SJSA1 (cell line): ENCODE measurements around the gene PEX14. TPM values are rescaled to one million over a fixed set of nuclear protein-coding genes. Genes with fewer than 3 reads are reported as not detected.
"Not testable (repeated sequence)": the region's sequence is repeated elsewhere in the genome, so short reads cannot be mapped to it uniquely, and the experiment has no call there.

Experiments
- DNase-seq, 2 experiments: peaks; one replicate each; pipeline ENCODE4 v3.0.0-alpha.2; 2015 to 2020; ENCODE audit warnings: low spot score in 2 of 2, low read depth in 1 of 2
- H3K27ac ChIP-seq: fragments of 250-450 bp; sonication (Bioruptor Pico); 2 replicates; pipeline ENCODE4 v1.5.1; 2020; ENCODE audit warnings: mild to moderate bottlenecking, moderate library complexity
- H3K27me3 ChIP-seq: fragments of 250-450 bp; sonication (Bioruptor Pico); replicated peaks from 2 replicates; pipeline ENCODE4 v1.5.1; 2020; ENCODE audit warnings: mild to moderate bottlenecking, moderate library complexity
- H3K36me3 ChIP-seq: fragments of 250-450 bp; sonication (Bioruptor Pico); 2 replicates; pipeline ENCODE4 v1.5.1; 2020; ENCODE audit warnings: mild to moderate bottlenecking
- H3K4me1 ChIP-seq: fragments of 250-450 bp; sonication (Bioruptor Pico); replicated peaks from 2 replicates; pipeline ENCODE4 v1.6.1; 2021; ENCODE audit warnings: mild to moderate bottlenecking
- H3K4me3 ChIP-seq: fragments of 250-450 bp; sonication (Bioruptor Pico); 2 replicates; pipeline ENCODE4 v1.5.1; 2020; ENCODE audit warnings: mild to moderate bottlenecking
- H3K9me3 ChIP-seq: fragments of 250-450 bp; sonication (Bioruptor Pico); replicated peaks from 2 replicates; pipeline ENCODE4 v1.5.1; 2020; ENCODE audit warnings: mild to moderate bottlenecking
- total RNA-seq: library from RNA; depleted of rRNA; stranded (reverse); fragments of >200 nt; shearing (Covaris generic); gene quantifications from 2 replicates; pipeline ENCODE4 v1.2.3, GENCODE V29; 2014

Gene PEX14
- total RNA-seq, 1 experiment from 2014 or later = 13.8 TPM

DNA sequence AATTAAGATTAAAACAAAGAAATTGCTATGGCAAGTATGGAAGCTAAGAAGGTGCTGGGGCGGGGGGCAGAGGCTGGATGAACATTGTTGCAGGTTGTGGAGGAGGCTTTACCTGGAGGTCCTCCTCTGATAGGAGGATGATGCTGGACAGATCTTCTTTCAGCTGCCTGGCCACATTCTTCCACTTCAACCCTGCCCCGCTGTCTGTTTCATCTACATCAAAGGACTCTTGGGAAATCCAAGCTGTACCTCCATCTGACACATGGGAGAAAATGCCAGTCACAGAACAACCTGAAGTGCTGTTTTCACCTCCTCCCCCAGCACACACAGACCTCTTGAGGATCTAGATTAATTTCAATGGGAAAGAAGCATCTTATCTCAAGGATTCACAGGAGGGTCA, 7.7 kb upstream of the PEX14 start:
- no peak overlapping the region for H3K4me3 ChIP-seq
- H3K27me3 ChIP-seq = no peaks in the 10 kb centered on the region
- H3K36me3 ChIP-seq = peaks cover 64% of the 10 kb centered on the region
- H3K4me1 ChIP-seq = peaks cover 9% of the 10 kb centered on the region
- no peak overlapping the region for H3K27ac ChIP-seq
- no peak for DNase-seq
- H3K9me3 ChIP-seq = no peaks in the 10 kb centered on the region

DNA sequence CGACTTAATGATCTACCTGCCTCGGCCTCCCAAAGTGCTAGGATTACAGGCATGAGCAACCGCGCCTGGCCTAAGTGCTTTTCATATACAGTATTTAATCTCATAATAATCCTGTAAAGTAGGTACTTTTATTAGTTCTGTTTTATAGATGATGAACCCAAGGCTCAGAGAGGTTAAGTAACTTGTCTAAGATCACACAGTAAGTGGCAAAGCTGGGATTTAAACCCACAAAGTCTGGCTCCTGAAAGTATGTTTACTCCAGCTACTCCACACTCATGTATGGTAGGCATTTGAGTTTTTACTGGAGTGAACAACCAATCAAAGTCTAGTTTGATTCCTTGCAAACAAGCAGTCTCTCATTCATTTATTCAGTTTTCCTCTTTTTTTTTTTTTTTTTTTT, 4.7 kb upstream of the PEX14 start:
- no peak overlapping the region for H3K4me3 ChIP-seq
- H3K4me1 ChIP-seq = peaks cover 12% of the 10 kb centered on the region
- H3K27me3 ChIP-seq = no peaks in the 10 kb centered on the region
- no peaks in the 10 kb centered on the region for H3K9me3 ChIP-seq
- H3K27ac ChIP-seq = no peak overlapping the region
- peaks cover 37% of the 10 kb centered on the region for H3K36me3 ChIP-seq
- DNase-seq = no peak

DNA sequence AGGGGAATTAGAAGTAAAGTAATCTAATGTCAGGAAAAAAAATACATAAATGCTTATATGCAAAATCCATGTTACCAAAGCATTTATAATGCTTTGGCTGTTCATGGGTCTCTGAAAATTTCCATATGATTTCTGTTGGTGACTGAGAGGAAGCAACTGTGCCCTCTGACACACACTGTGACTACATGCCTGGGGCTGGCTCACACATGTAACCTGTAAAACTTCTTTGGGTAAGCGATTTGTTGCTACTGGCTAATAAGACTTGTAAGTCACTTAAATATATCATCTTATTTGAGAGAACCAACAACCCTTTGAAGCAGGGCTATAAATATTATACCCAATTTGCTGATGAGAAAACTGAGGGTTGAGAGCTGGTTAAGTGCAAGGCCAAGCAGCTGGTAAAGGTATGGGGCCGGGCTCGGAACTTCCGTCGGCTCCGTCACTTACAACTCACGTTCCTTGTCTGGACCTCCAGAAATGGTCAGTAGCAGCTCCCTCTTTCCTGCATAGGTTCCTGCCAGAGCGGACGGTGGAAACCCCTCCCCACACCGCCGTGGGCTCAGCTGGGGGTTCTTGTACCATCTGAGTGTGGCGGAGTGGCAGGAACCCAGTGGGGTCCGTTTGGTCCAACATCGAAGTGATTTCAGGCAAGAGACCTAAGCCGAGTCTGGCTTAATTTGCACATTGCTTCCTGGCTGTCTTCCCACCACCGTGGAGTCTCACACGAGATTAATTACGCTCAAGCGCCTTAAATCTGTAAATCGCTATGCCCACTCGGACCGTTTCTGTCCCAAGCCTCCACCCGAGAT, 3.1 kb upstream of the PEX14 start:
- peak in 1 of 2 experiments; percentile 33 for DNase-seq
- peak overlapping the region; percentile 70 for H3K4me3 ChIP-seq
- no peaks in the 10 kb centered on the region for H3K27me3 ChIP-seq
- peaks cover 19% of the 10 kb centered on the region for H3K4me1 ChIP-seq
- H3K36me3 ChIP-seq = peaks cover 22% of the 10 kb centered on the region
- peak overlapping the region; percentile 3; the same call in 1 of the 2 replicates for H3K27ac ChIP-seq
- H3K9me3 ChIP-seq = no peaks in the 10 kb centered on the region

DNA sequence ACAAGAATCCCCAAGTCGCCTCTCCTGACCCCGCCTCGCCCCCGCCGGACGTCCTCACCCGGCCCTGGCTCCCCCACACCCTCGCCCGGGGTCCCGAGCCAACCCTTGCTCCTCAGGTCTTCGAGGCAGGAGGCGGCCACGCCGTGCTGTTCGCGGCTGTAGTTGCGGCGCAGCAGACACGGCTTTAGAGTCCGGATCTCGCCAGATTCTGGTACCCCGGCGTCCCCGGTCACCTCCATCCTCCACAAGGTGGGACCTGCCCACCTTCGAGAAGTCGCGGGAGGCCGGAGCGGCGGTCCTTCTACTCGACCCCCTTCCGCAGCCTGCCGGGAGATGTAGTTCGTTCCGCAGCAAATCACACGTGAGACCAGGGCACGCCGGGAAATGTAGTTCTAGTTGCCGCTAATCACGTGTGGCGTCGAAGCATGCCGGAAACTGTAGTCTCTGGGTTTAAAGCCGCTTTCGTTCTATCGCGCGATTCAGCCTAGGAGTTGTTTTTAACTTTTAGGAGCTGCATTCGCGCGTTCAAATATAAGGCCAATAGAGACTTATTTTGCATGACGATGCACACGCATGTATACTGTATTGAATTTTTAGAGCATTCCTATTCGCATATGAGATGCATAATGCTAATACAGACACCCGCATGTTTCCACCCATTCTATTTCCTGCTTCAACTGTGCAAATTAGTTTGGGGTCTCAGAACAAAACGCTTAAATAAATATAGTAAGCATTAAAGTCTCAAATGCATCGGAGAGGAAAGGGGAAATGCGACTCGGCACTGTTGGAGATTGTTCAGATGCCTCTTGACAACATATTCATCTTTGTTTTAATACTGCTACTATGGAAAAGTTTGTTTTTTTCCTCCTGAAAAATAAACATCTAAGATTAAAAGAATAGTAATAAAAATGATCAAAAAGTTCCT, 2.3 kb upstream of the PEX14 start, which contains the start of gene DFFA:
Gene DFFA, minus strand, starts transcription at position 310 of the 925 bp plus-strand sequence. Its CDS starts 71 bp downstream, at position 239.
- peaks cover 18% of the 10 kb centered on the region for H3K36me3 ChIP-seq
- DNase-seq = peak; percentile 92 to 95
- H3K27me3 ChIP-seq = no peaks in the 10 kb centered on the region
- H3K4me3 ChIP-seq = peak within 1 kb of the TSS; percentile 70
- H3K27ac ChIP-seq = peak within 1 kb of the TSS; percentile 3; the same call in 1 of the 2 replicates
- H3K4me1 ChIP-seq = peaks cover 19% of the 10 kb centered on the region
- H3K9me3 ChIP-seq = no peaks in the 10 kb centered on the region

DNA sequence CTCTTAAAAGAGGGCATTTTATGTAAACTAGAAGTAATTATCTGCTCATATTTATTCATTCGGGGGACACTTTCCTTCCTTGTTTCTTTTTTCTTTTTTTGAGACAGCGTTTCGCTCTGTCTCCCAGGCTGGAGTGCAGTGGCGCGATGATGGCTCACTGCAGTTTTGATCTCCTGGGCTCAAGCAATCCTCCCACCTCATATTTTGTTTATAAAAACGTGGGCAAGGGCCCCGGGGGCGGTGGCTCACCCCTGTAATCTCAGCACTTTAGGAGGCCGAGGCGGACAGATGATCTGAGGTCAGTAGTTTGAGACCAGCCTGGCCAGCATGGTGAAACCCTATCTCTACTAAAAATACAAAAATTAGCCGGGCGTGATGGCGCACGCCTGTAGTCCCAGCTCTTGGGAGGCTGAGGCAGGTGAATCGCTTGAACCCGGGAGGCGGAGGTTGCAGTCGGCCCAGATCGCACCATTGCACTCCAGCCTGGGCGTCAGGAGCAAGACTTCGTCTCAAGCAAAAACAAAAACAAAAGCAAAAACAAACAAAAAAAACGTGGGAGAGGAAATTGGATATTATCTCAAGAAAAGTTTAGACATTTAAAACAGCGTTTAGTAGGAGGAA, 1.5 kb upstream of the PEX14 start:
- Histone ChIP-seq H3K27me3 (no peaks in the 10 kb centered on the region), H3K4me3 (no peak overlapping the region), H3K9me3 (no peaks in the 10 kb centered on the region), H3K27ac (no peak overlapping the region), H3K4me1 (peaks cover 19% of the 10 kb centered on the region), H3K36me3 (peaks cover 11% of the 10 kb centered on the region)
- no peak for DNase-seq

DNA sequence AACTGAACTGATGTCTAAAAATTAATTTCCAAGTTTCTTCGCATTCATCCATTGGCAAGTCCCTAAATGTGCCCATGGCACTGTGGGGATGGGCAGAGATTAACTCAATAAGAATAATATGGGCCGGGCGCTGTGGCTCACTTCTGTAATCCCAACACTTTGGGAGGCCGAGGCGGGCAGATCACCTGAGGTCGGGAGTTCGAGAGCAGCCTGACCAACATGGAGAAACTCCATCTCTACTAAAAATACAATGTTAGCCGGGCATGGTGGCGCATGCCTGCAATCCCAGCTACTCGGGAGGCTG, 489 bp upstream of the PEX14 start:
- H3K36me3 ChIP-seq, H3K27ac ChIP-seq, H3K27me3 ChIP-seq, DNase-seq, H3K9me3 ChIP-seq: not testable (repeated sequence)
- Histone ChIP-seq H3K4me1 (peaks cover 19% of the 10 kb centered on the region), H3K4me3 (peak overlapping the region; percentile 56)

DNA sequence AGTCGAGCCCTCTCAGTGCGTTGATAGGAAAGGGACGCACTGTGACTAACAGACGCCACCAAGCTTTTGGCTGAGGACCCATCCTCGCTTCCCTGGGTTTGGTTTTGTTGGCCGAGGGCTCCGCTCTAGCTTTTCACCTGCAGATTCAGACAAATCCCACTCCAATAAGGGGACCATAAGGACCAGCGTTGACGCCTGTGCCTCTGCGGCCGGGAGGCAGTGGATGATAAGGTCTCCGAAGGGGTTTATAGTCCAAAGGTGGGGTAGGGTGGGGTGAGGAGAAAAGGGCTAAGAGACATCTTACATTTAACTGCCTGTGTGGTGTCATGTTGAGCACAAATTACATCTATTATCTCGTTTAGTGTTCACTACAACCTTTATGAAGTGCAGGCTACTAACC, 760 bp downstream of the PEX14 start:
- no peaks in the 10 kb centered on the region for H3K9me3 ChIP-seq
- DNase-seq = no peak
- peaks cover 3% of the 10 kb centered on the region; the same call in 1 of the 2 replicates for H3K36me3 ChIP-seq
- H3K4me3 ChIP-seq = peak overlapping the region; percentile 56
- no peaks in the 10 kb centered on the region for H3K27me3 ChIP-seq
- H3K27ac ChIP-seq = no peak overlapping the region
- peaks cover 19% of the 10 kb centered on the region for H3K4me1 ChIP-seq

DNA sequence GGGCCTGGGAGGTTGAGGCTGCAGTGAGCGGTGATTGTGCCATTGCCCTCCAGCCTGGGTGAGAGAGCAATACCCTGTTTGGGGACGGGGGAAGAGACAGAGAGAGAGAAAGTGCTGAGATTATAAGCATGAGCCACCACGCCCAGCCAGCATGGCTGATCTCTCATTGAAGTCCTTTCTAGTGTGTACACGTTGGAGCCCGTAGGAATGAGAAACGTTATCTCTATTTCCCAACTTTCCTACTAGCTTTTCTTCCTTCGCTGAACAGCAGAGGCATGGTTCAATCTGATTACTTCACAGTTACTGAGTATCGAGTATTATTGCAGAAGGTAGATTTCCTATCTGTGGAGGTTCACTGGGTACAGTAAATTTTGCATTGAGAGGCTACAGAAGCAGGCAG, 4.5 kb downstream of the PEX14 start:
- Histone ChIP-seq H3K27ac (no peak overlapping the region), H3K4me1 (peaks cover 9% of the 10 kb centered on the region), H3K4me3 (no peak overlapping the region), H3K36me3 (peaks cover 3% of the 10 kb centered on the region; the same call in 1 of the 2 replicates), H3K9me3 (no peaks in the 10 kb centered on the region), H3K27me3 (no peaks in the 10 kb centered on the region)
- DNase-seq = no peak

DNA sequence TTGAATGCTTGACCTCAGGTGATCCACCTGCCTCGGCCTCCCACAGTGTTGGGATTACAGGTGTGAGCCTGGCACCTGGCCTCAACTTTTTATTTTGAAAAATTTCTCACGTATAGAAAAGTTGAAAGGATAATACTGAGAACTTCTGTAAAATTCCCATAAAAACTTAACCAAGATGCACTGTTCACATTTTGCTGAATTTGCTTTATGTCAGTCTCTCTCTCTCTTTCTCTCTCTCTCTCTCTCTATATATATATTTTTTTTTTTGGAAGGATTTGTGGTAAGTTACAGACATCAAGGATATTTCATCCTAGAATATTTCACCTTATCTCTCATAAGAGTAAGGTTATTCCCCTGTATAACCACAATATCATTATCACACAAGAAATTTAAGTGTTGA, 5.9 kb downstream of the PEX14 start:
- no peaks in the 10 kb centered on the region for H3K9me3 ChIP-seq
- H3K4me1 ChIP-seq = peaks cover 5% of the 10 kb centered on the region
- peaks cover 3% of the 10 kb centered on the region; the same call in 1 of the 2 replicates for H3K36me3 ChIP-seq
- no peak overlapping the region for H3K27ac ChIP-seq
- H3K4me3 ChIP-seq = no peak overlapping the region
- no peak for DNase-seq
- H3K27me3 ChIP-seq = no peaks in the 10 kb centered on the region

DNA sequence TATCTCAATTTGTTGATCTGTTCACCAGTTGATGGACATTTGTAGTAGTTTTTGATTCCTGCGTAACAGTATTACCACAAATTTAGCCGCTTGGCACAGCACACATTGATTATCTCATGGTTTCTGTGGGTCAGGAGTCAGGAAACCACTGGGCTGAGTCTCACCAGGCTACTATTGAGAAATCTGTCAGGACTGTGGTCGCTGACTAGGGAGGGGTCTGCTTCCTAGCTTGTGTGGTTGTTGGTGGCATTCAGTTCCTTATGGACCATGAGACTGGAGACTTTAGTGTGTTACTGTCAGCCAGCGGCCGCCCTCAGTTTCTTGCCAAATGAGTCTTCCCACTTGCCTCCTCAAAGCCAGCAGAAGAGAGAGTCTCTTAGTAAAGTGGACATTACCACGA, 9.8 kb downstream of the PEX14 start:
- no peak overlapping the region for H3K4me3 ChIP-seq
- H3K4me1 ChIP-seq = no peaks in the 10 kb centered on the region
- no peaks in the 10 kb centered on the region for H3K27me3 ChIP-seq
- peaks cover 3% of the 10 kb centered on the region; the same call in 1 of the 2 replicates for H3K36me3 ChIP-seq
- no peak for DNase-seq
- H3K9me3 ChIP-seq = no peaks in the 10 kb centered on the region
- H3K27ac ChIP-seq = no peak overlapping the region

DNA sequence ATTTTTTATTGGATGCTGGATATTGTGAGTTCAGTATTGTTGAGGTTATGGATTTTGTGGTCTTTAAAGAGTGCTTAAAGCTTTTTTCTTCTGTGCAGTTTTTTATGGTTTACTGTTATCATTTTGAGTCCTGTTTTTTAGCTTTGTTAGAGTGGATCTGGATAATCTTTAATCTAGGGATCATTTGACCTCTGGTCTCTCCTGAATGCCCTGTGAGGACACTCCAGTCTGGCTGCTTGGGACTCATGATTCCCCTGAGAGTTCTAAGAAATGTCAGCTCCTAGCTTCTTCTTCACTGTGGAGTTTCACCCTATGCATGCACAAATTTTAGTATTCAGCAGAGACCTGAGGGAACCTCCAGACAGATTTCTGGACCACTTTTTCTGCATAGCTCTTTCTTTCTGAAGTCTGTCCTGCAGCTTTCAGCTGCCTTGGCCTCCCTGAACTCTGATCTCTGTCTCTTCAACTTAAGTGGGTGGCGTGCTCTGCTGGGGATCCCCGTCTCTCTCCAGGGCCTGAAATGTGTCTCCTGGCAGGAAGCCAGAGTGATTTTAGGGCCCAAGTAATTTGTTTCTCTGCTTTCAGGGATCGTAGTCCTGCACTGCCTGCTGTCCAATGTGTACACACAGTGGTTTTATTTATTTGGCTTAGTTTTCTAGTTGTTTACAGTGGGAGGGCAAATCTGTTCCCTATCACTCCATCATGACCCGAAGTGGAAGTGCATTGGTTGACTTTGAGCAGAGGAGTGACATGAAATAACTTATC, 14.7 kb downstream of the PEX14 start:
- H3K4me1 ChIP-seq = no peaks in the 10 kb centered on the region; the same call in 1 of the 2 replicates
- no peak for DNase-seq
- H3K27me3 ChIP-seq = no peaks in the 10 kb centered on the region
- H3K9me3 ChIP-seq = no peaks in the 10 kb centered on the region
- no peak overlapping the region for H3K4me3 ChIP-seq
- H3K27ac ChIP-seq = no peak overlapping the region
- no peaks in the 10 kb centered on the region for H3K36me3 ChIP-seq

DNA sequence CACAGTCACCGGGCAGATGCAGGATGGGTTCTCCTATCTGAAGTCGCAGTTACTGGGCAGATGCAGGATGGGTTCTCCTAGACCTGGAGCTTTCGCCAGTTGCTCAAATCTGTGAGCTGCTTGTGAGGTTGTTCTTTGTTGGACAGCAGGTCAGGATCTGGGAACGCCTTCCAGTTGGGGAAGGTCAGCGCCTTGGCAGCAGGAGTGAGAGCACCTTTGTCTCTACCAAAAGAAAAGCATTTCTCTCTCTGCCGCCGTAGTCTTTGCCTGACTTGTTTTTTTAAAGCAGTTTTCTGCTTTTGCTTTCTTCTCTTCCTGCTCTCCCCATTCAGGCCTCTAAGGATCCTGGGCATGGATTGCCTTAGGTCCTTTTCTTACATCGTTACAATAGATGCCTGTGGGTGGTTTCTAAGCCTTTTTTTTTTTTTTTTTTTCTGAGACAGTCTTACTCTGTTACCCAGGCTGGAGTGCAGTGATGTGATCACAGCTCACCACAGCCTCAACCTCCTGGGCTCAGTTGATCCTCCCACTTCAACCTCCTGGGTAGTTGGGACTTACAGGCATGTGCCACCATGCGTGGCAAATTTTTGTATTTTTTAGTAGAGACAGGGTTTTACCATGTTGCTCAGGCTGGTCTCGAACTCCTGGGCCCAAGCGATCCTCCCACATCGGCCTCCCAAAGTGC, 15.7 kb downstream of the PEX14 start:
- no peaks in the 10 kb centered on the region for H3K9me3 ChIP-seq
- no peak for DNase-seq
- no peaks in the 10 kb centered on the region for H3K27me3 ChIP-seq
- H3K4me3 ChIP-seq = no peak overlapping the region
- H3K36me3 ChIP-seq = peaks cover 3% of the 10 kb centered on the region; the same call in 1 of the 2 replicates
- H3K4me1 ChIP-seq = peaks cover 5% of the 10 kb centered on the region
- no peak overlapping the region for H3K27ac ChIP-seq

DNA sequence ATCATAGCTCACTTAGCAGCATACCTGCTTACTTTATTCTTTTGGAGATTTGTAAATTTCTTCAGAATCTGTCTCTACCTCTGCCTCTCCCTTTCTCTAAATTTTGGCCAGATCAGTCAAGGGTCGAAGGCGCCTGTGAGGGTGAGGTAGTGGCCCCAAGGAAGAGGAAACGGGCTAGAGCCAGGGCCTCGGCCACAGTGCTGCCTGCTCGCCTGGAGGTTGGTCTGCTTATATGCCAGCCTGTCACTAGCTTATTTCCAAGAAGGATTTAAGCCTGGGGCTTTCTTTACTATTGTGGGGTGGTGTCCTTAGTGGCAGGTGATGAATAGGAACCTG, 19.6 kb downstream of the PEX14 start:
- H3K4me1 ChIP-seq = peaks cover 5% of the 10 kb centered on the region
- H3K27me3 ChIP-seq = no peaks in the 10 kb centered on the region
- H3K9me3 ChIP-seq = no peaks in the 10 kb centered on the region
- DNase-seq = no peak
- peaks cover 21% of the 10 kb centered on the region for H3K36me3 ChIP-seq
- no peak overlapping the region for H3K4me3 ChIP-seq
- H3K27ac ChIP-seq = no peak overlapping the region
